A549 (cell line): Measurements from ENCODE around the gene PSRC1. TPM values are rescaled to one million over a fixed set of nuclear protein-coding genes. Genes with fewer than 3 reads are reported as not detected.

Experiments used
- ATAC-seq, 2 experiments: fragments of 200-7000 bp in 1 of 2; fragments of >200 bp in 1 of 2; cut with Nextera tagmentation in 1 of 2; cut with Tn5 transposase in 1 of 2; 3 replicates each; pipeline versions ENCODE4 v1.8.0 to v1.9.1; 2018 to 2020; ENCODE audit warnings: mild to moderate bottlenecking in 1 of 2, moderate library complexity in 1 of 2
- CTCF ChIA-PET: fragments of 300-600 bp; sonication (Branson Sonifier 250); formaldehyde crosslinking; extraction: SDS; loops from one replicate; lab custom pipeline; 2021; ENCODE audit warnings: antibody characterized with exemption, inconsistent platforms; lab: Yijun Ruan, JAX
- POLR2A ChIA-PET: fragments of 350-600 bp; formaldehyde crosslinking; extraction: SDS; loops from one replicate; lab custom pipeline; 2021; ENCODE audit warnings: antibody characterized with exemption, inconsistent platforms; lab: Yijun Ruan, JAX
- DNase-seq, 2 experiments: peaks; one replicate each; pipeline versions ENCODE4 v3.0.0 to v3.0.0-alpha.2; 2011 to 2016; ENCODE audit warnings: low read depth in 1 of 2, low spot score in 1 of 2
- FAIRE-seq: peaks from 2 replicates; lab custom pipeline; 2011; peaks lifted over from hg19 to GRCh38; lab: Jason Lieb, UNC
- H3K27ac ChIP-seq, 2 experiments: fragments of >200 bp; sonication (Bioruptor Twin); formaldehyde crosslinking; 3 replicates each; pipeline ENCODE4 v1.5.1; 2016 to 2017
- H3K4me1 ChIP-seq: fragments of >200 bp; sonication (Bioruptor Twin); formaldehyde crosslinking; 3 replicates; pipeline ENCODE4 v1.6.1; 2016
- H3K4me2 ChIP-seq: fragments of >200 bp; sonication (Bioruptor Twin); formaldehyde crosslinking; 3 replicates; pipeline ENCODE4 v1.6.1; 2016
- H3K4me3 ChIP-seq: fragments of >200 bp; sonication (Bioruptor Twin); formaldehyde crosslinking; 3 replicates; pipeline ENCODE4 v1.5.1; 2016
- H3K9me3 ChIP-seq: fragments of >200 bp; sonication (Bioruptor Twin); formaldehyde crosslinking; 3 replicates; pipeline ENCODE4 v1.6.1; 2016
- CEBPB ChIP-seq, 2 experiments: fragments of >200 bp in 1 of 2; sonication (Bioruptor Twin) in 1 of 2; formaldehyde crosslinking in 1 of 2; IDR thresholded peaks; 2 replicates each; pipeline ENCODE4 v1.6.1; 2012 to 2016
- EHF ChIP-seq: fragments of 250-450 bp; sonication (Bioruptor Pico); IDR thresholded peaks from 2 replicates; pipeline ENCODE4 v1.5.0; 2020; ENCODE audit warnings: mild to moderate bottlenecking
- EP300 ChIP-seq, 2 experiments: fragments of >200 bp; sonication (Bioruptor Twin); formaldehyde crosslinking; IDR thresholded peaks; 2 replicates in 1 of 2; 3 replicates in 1 of 2; pipeline ENCODE4 v1.6.1; 2016 to 2017
- ESRRA ChIP-seq: fragments of 150-350 bp; IDR thresholded peaks from 2 replicates; pipeline ENCODE4 v1.6.1; 2014; ENCODE audit warnings: mild to moderate bottlenecking, low read length, borderline replicate concordance
- FOXS1 ChIP-seq: fragments of 250-450 bp; sonication (Bioruptor Pico); IDR thresholded peaks from 2 replicates; pipeline ENCODE4 v1.5.0; 2020; ENCODE audit warnings: mild to moderate bottlenecking, moderate library complexity
- GATA3 ChIP-seq: IDR thresholded peaks from 2 replicates; pipeline ENCODE4 v1.6.1; 2012; ENCODE audit warnings: borderline replicate concordance
- HEYL ChIP-seq: fragments of 250-450 bp; sonication (Bioruptor Pico); IDR thresholded peaks from 2 replicates; pipeline ENCODE4 v1.8.0; 2021; ENCODE audit warnings: mild to moderate bottlenecking, moderate library complexity
- HMGXB4 ChIP-seq: fragments of 250-450 bp; sonication (Bioruptor Pico); IDR thresholded peaks from 2 replicates; pipeline ENCODE4 v1.5.0; 2021; ENCODE audit warnings: mild to moderate bottlenecking, moderate library complexity, borderline replicate concordance
- HOXA7 ChIP-seq: fragments of 250-450 bp; sonication (Bioruptor Pico); IDR thresholded peaks from 2 replicates; pipeline ENCODE4 v1.5.0; 2020; ENCODE audit warnings: mild to moderate bottlenecking, moderate library complexity
- HOXB13 ChIP-seq: fragments of 250-450 bp; sonication (Bioruptor Pico); IDR thresholded peaks from 2 replicates; pipeline ENCODE4 v1.5.0; 2020; ENCODE audit warnings: low read depth, mild to moderate bottlenecking, moderate library complexity
- HOXB5 ChIP-seq: fragments of 250-450 bp; sonication (Bioruptor Pico); IDR thresholded peaks from 2 replicates; pipeline ENCODE4 v1.5.0; 2020; ENCODE audit warnings: mild to moderate bottlenecking, moderate library complexity
- JUN ChIP-seq, 2 experiments: fragments of >200 bp; sonication (Bioruptor Twin); formaldehyde crosslinking; IDR thresholded peaks; 2 replicates in 1 of 2; 3 replicates in 1 of 2; pipeline ENCODE4 v1.6.1; 2016 to 2017
- JUNB ChIP-seq: fragments of >200 bp; sonication (Bioruptor Twin); formaldehyde crosslinking; IDR thresholded peaks from 2 replicates; pipeline ENCODE4 v1.6.1; 2016
- MAZ ChIP-seq: fragments of 150-350 bp; IDR thresholded peaks from 2 replicates; pipeline ENCODE4 v1.6.1; 2014; ENCODE audit warnings: antibody characterized with exemption, low read depth, low read length, borderline replicate concordance
- NFE2L2 ChIP-seq: fragments of 150-350 bp; conservative IDR thresholded peaks from 2 replicates; pipeline ENCODE4 v1.6.1; 2014; ENCODE audit warnings: low read length
- PHF8 ChIP-seq: fragments of 200-600 bp; sonication (generic); IDR thresholded peaks from 2 replicates; pipeline ENCODE4 v1.6.1; 2016; ENCODE audit warnings: low read depth, mild to moderate bottlenecking, antibody characterized with exemption, moderate library complexity, borderline replicate concordance
- POLR2A ChIP-seq: IDR thresholded peaks from 2 replicates; pipeline ENCODE4 v1.6.1; 2012; ENCODE audit warnings: mild to moderate bottlenecking, low read length
- RAD21 ChIP-seq, 2 experiments: fragments of >200 bp in 1 of 2; sonication (Bioruptor Twin) in 1 of 2; formaldehyde crosslinking in 1 of 2; IDR thresholded peaks in 1 of 2; conservative IDR thresholded peaks in 1 of 2; 2 replicates in 1 of 2; 3 replicates in 1 of 2; pipeline ENCODE4 v1.6.1; 2012 to 2018; ENCODE audit warnings: inconsistent platforms in 1 of 2
- RARB ChIP-seq: fragments of 250-450 bp; sonication (Bioruptor Pico); IDR thresholded peaks from 2 replicates; pipeline ENCODE4 v1.8.0; 2021; ENCODE audit warnings: mild to moderate bottlenecking, moderate library complexity
- RNF2 ChIP-seq: fragments of 200-600 bp; sonication (generic); IDR thresholded peaks from 2 replicates; pipeline ENCODE4 v1.6.1; 2016; ENCODE audit warnings: low read depth, mild to moderate bottlenecking, antibody characterized with exemption, moderate library complexity, borderline replicate concordance
- TP53 ChIP-seq: fragments of 250-450 bp; sonication (Bioruptor Pico); IDR thresholded peaks from 2 replicates; pipeline ENCODE4 v1.5.0; 2021; ENCODE audit warnings: mild to moderate bottlenecking, moderate library complexity
- ZC3H11A ChIP-seq: fragments of 450-650 bp; IDR thresholded peaks from 2 replicates; pipeline ENCODE4 v1.6.1; 2014; ENCODE audit warnings: antibody characterized with exemption, mild to moderate bottlenecking
- ZFP36 ChIP-seq: fragments of 450-650 bp; IDR thresholded peaks from 2 replicates; pipeline ENCODE4 v1.6.1; 2014; ENCODE audit warnings: borderline replicate concordance; ENCODE audit not compliant: partially characterized antibody
- ZNF302 ChIP-seq: fragments of 250-450 bp; sonication (Bioruptor Pico); IDR thresholded peaks from 2 replicates; pipeline ENCODE4 v1.9.0; 2021; ENCODE audit warnings: inconsistent platforms, mild to moderate bottlenecking, moderate library complexity
- ZSCAN20 ChIP-seq: fragments of 250-450 bp; sonication (Bioruptor Pico); IDR thresholded peaks from 2 replicates; pipeline ENCODE4 v1.8.0; 2022; ENCODE audit warnings: mild to moderate bottlenecking, moderate library complexity
- WGBS: methylation state at CpG from one replicate; pipeline ENCODE4 v1.1.6; 2017; ENCODE audit errors: missing lambda C conversion rate; 5-methylcytosine and 5-hydroxymethylcytosine counted together
- polyA plus RNA-seq, 4 experiments: library from polyadenylated mRNA; depleted of rRNA in 3 of 4; stranded (reverse); fragments of >200 nt; fragmentation: RNase III in 1 of 4; extraction: RNeasy Plus Mini Kit Qiagen cat#74134 plus additional on column Dnase treatment in 1 of 4; gene quantifications; 2 replicates in 3 of 4; 3 replicates in 1 of 4; pipeline ENCODE4 v1.2.3, GENCODE V29; 2011 to 2017

The PSRC1 gene
- polyA plus RNA-seq, 2 of the 4 experiments (the other 2 are of a cell fraction) = 15.3 to 21.5 TPM

GRCh38 chr1:109263234-109263596, 19.7 kb downstream of the PSRC1 start:
- TF ChIP-seq PHF8 (no peak), HMGXB4 (CRISPR knock-in tag) (no peak), JUNB (no peak), HOXA7 (no peak), EP300 (IDR thresholded peaks at IDR 0.05) (no peak)
- 90% methylated on average over 2 of the region's 12 CpGs for WGBS
- FAIRE-seq (no peak), ATAC-seq (peak; percentile 11 to 21; a peak in 4 of 6 replicates), DNase-seq (no peak)
- H3K4me2 ChIP-seq = no peak overlapping the region
- H3K27ac ChIP-seq = peak overlapping the region in 1 of 2 experiments; percentile 57; a peak in 2 of 6 replicates
- no peaks in the 10 kb centered on the region for H3K9me3 ChIP-seq
- ChIA-PET POLR2A (no interaction called here), CTCF (interaction anchor here (0.6 to 4.1 kb wide), 20 partner anchors 10 to 269 kb away, joined by 3 to 69 read pairs (median 4); partner anchors contain the start of genes CELSR2, PSRC1, SARS1 and SORT1)
- H3K4me1 ChIP-seq = no peaks in the 10 kb centered on the region; the same call in 2 of the 3 replicates
- no peak overlapping the region for H3K4me3 ChIP-seq

- no peak overlapping the region for H3K4me3 ChIP-seq
- FAIRE-seq (no peak), DNase-seq (no peak), ATAC-seq (no peak)
- TF ChIP-seq HOXB13 (CRISPR knock-in tag) (no peak), POLR2A (no peak), CEBPB (IDR thresholded peaks at IDR 0.05) (no peak), NFE2L2 (no peak), RAD21 (conservative IDR thresholded peaks at IDR 0.05 in 1 of 2, IDR thresholded peaks at IDR 0.05 in 1 of 2) (no peak), ZFP36 (no peak), TP53 (CRISPR knock-in tag) (no peak), RNF2 (no peak), EHF (no peak), ZNF302 (CRISPR knock-in tag) (no peak), RARB (no peak), ESRRA (no peak), MAZ (no peak), HOXB5 (CRISPR knock-in tag) (no peak), EP300 (IDR thresholded peaks at IDR 0.05) (no peak), FOXS1 (CRISPR knock-in tag) (no peak), JUN (IDR thresholded peaks at IDR 0.05) (no peak)
- WGBS = 84% methylated on average over 7 of the region's 22 CpGs
- H3K4me1 ChIP-seq = no peaks in the 10 kb centered on the region; the same call in 2 of the 3 replicates
- no peak overlapping the region for H3K27ac ChIP-seq
- H3K4me2 ChIP-seq = no peak overlapping the region
- ChIA-PET CTCF (interaction anchor here (0.6 to 4.1 kb wide), 11 partner anchors 9 to 270 kb away, joined by 3 to 69 read pairs (median 5); partner anchors contain the start of gene SORT1), POLR2A (no interaction called here)
- no peaks in the 10 kb centered on the region for H3K9me3 ChIP-seq
Observed at GRCh38 chr1:109262231-109263055, 20.5 kb downstream of the PSRC1 start.

GRCh38 chr1:109261578-109261977, 21.4 kb downstream of the PSRC1 start:
- TF ChIP-seq ZC3H11A (no peak), GATA3 (no peak), HOXB13 (CRISPR knock-in tag) (no peak), HEYL (no peak), ZSCAN20 (CRISPR knock-in tag) (no peak)
- no peak for ATAC-seq
- Histone ChIP-seq H3K4me2 (no peak overlapping the region), H3K4me1 (no peaks in the 10 kb centered on the region; the same call in 2 of the 3 replicates), H3K27ac (no peak overlapping the region), H3K9me3 (no peaks in the 10 kb centered on the region), H3K4me3 (no peak overlapping the region)
- no peak for DNase-seq
- 78% methylated on average over 5 of the region's 6 CpGs for WGBS
- ChIA-PET CTCF (interaction anchor here (1.2 to 4.0 kb wide), 3 partner anchors 15 to 271 kb away, joined by 4 to 31 read pairs (median 12); no protein-coding TSS in a partner anchor), POLR2A (no interaction called here)
- no peak for FAIRE-seq
